Measurements from ENCODE around the gene TSPEAR.

Gene TSPEAR

DNA sequence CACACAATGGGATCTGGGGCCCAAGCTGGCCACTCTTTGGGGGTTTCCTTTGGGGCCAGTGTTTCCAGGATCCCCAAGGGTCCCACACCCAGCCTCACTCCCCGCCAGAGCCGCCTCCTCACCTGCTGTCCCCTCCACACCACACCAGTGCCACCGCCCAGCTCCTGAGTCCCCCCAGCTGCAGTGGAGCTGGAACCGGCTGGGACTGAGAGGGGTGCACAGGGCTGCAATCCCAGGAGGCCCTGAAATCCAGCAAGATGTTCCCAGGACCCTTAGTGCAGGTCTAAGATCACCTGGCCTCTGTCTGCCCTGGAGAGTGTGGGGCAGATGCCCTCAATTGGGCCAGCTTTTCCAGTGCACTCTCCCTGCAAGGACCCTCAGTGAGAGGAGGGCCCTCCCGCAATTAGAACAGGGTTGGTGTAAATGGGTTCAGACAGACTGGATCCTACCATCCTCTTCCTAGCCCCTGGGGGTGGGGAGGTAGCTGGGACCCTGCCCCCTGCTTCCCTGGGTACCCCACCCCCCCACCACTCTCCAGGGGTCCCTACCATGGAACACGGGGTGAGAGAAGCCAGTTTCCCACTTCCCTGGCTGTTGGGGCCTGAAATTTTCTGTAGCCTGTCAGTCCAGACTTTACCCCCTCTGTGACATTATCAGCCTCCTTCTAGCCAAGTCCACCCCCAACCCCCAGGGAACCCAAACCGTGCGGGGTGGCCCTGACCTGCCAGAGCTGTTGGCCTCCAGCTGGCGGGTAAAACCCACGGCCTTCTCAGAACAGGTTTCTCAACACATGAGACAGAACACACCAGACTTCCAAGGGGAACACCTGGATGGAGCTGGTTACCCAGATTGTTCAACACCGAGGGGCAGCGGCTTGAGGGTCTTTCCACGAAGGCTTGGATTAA lies 7.4 kb downstream of the TSPEAR start:
- intact Hi-C loops (cut with DNase I; ENCODE audit: low total_unique reads): no loop called here
- H3K27ac ChIP-seq: no peak overlapping the region
- peak in 1 of 2 donors; percentile 35 for DNase-seq
- TF ChIP-seq, protein P1, sequence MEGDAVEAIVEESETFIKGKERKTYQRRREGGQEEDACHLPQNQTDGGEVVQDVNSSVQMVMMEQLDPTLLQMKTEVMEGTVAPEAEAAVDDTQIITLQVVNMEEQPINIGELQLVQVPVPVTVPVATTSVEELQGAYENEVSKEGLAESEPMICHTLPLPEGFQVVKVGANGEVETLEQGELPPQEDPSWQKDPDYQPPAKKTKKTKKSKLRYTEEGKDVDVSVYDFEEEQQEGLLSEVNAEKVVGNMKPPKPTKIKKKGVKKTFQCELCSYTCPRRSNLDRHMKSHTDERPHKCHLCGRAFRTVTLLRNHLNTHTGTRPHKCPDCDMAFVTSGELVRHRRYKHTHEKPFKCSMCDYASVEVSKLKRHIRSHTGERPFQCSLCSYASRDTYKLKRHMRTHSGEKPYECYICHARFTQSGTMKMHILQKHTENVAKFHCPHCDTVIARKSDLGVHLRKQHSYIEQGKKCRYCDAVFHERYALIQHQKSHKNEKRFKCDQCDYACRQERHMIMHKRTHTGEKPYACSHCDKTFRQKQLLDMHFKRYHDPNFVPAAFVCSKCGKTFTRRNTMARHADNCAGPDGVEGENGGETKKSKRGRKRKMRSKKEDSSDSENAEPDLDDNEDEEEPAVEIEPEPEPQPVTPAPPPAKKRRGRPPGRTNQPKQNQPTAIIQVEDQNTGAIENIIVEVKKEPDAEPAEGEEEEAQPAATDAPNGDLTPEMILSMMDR (IDR thresholded peaks at IDR 0.05): no peak
- no peak overlapping the region for H3K4me3 ChIP-seq
- peaks cover 0 to 90% of the 10 kb centered on the region in 2 donors for H3K27me3 ChIP-seq
- H3K9me3 ChIP-seq: no peaks in the 10 kb centered on the region
- peaks cover 0 to 6% (median 0%) of the 10 kb centered on the region in 4 donors for H3K4me1 ChIP-seq
- no peaks in the 10 kb centered on the region for H3K36me3 ChIP-seq

DNA sequence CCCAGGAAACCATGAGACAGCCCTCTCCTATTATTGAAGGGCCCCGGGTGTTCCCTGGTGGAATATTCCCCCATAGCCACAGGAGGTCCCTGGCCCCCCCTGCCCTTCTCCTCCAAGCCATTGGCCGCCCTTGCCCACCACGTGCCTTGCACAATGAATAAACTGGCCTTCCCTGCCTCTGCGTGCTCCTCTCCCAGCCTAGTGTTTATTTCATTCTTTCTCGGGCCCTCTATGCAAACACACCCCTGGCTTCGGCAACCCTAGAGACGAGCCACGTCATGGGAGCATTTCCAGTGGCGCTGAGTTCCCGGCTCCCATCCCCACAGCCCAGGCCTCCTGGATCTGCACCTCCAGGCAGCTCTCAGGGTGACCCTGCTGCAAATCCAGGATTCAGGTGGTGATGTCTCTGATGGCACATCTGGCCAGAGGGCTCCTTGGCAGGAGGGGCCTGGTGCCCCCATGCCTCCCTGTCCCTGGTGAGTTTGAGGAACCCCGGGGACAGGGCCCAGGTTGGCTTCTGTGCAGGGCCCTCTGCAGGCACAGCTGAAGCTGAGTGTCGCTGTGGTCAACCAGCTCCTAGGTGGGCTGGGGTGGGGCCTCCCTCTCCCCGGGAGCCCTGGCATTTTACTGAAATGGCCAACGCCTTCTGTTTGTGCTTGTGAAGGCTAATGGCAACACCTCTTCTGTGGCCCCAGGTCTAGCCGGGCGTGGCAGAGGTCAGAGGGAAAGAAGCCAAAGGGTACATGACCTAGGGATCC lies 8.2 kb downstream of the TSPEAR start:
- TF ChIP-seq, protein P1 (IDR thresholded peaks at IDR 0.05): no peak
- H3K36me3 ChIP-seq: no peaks in the 10 kb centered on the region
- peak in 1 of 2 donors; percentile 59 for DNase-seq
- no peaks in the 10 kb centered on the region for H3K9me3 ChIP-seq
- H3K4me3 ChIP-seq: no peak overlapping the region
- peaks cover 0 to 90% of the 10 kb centered on the region in 2 donors for H3K27me3 ChIP-seq
- intact Hi-C loops (cut with DNase I; ENCODE audit: low total_unique reads): no loop called here
- H3K27ac ChIP-seq: no peak overlapping the region
- no peaks in the 10 kb centered on the region for H3K4me1 ChIP-seq

DNA sequence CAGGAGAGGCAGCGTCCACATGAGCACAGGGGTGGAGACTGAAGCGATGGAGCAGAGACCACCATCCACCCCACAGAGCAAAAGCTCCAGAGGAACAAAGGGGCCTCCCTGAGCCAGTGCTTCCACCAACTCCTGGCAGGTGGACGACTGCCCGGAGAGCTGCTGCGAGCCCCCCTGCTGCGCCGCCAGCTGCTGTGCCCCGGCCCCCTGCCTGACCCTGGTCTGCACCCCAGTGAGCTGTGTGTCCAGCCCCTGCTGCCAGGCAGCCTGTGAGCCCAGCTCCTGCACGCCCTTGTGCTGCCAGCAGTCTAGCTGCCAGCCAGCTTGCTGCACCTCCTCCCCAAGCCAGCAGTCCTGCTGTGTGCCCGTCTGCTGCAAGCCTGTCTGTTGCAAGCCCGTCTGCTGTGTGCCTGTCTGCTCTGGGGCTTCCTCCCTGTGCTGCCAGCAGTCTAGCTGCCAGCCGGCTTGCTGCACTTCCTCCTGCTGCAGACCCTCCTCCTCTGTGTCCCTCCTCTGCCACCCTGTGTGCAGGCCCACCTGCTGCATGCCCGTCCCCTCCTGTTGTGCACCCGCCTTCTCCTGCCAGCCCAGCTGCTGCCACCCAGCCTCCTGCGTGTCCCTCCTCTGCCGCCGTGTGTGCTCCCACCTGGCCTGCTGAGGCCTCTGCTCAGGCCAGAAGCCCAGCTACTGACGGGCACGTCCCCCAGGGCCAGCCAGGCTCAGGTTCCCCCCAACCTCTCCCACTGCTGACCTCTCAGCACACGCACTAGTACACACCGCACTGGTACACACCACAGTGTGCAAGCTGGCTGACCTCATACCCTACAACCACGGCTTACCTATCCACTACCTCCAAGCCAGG lies 9.0 kb downstream of the TSPEAR start:
- TF ChIP-seq, protein P1 (IDR thresholded peaks at IDR 0.05): no peak
- H3K27me3 ChIP-seq: peaks cover 0 to 90% of the 10 kb centered on the region in 2 donors

DNA sequence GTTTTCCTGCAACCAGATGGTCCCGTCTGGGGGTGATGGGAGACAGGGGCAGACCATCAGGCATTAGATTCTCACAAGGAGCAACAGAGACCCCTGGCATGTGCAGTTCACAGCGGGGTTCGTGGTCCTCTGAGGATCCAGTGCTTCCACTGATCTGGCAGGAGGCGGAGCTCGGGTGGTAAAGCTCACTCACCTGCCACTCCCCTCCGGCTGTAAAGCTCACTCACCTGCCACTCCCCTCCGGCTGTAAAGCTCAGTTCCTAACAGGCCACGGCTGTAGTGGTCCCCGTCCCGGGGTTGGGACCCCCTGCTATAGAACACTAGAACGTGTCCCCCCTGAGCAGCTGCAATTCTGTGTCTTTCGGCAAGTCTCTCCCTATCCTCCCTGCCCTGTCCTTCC lies 9.8 kb downstream of the TSPEAR start:
- DNase-seq: no peak
- Histone ChIP-seq H3K36me3 (no peaks in the 10 kb centered on the region), H3K4me3 (no peak overlapping the region), H3K4me1 (no peaks in the 10 kb centered on the region), H3K9me3 (no peaks in the 10 kb centered on the region), H3K27ac (no peak overlapping the region), H3K27me3 (peaks cover 0 to 88% of the 10 kb centered on the region in 2 donors)
- TF ChIP-seq, protein P1 (IDR thresholded peaks at IDR 0.05): no peak
- intact Hi-C loops (cut with DNase I; ENCODE audit: low total_unique reads): no loop called here

More for the DNA sequence above, 9.0 kb downstream of the TSPEAR start:
- peak in 1 of 2 donors; percentile 46 for DNase-seq
- Histone ChIP-seq H3K9me3 (no peaks in the 10 kb centered on the region), H3K4me1 (no peaks in the 10 kb centered on the region), H3K4me3 (no peak overlapping the region), H3K27ac (no peak overlapping the region), H3K36me3 (no peaks in the 10 kb centered on the region)
- intact Hi-C loops (cut with DNase I; ENCODE audit: low total_unique reads): no loop called here

DNA sequence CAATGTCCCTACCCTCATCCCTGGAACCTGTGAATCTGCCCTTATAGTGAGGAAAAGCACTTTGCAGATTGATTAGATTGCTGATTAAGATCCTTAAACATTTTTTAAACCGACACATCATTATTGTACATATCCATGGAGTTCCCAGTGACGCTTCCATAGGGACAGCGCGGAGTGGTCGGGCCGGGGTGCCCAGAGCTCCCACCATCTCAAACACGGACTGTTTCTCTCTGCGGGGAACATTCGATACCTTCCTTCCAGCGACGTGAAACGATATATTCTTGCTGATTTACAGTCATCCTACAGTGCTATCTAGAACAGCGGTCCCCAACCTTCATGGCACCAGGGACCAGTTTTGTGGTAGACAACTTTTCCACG lies 10.4 kb downstream of the TSPEAR start:
- TF ChIP-seq, protein P1 (IDR thresholded peaks at IDR 0.05): no peak
- no peak overlapping the region for H3K27ac ChIP-seq
- no peak for DNase-seq
- no peaks in the 10 kb centered on the region for H3K9me3 ChIP-seq
- no peak overlapping the region for H3K4me3 ChIP-seq
- H3K27me3 ChIP-seq: peaks cover 0 to 88% of the 10 kb centered on the region in 2 donors
- intact Hi-C loops (cut with DNase I; ENCODE audit: low total_unique reads): no loop called here
- no peaks in the 10 kb centered on the region for H3K4me1 ChIP-seq
- no peaks in the 10 kb centered on the region for H3K36me3 ChIP-seq

All from tibial artery (tissue), 4 donors.